ENCODE results near the gene DICER1.

DNA sequence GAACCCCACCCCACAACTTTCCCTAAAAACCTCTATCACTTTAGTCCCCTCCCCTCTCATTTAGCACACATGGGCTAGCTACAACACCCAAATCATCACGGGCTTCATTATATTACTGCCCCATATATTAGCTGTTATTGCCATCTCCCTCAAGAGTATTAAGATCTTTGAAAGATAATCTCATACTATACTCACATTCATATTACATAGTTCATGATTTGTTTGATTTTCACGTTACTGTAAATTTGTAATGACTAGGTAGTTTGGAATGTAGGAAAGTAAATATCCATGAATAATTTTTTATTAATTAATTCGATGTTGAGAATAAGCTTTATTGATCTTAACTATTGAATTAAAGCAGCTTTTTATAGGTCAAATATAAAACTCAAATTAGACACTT, 7.9 kb downstream of the DICER1 start:
- TF ChIP-seq CTCF (IDR thresholded peaks at IDR 0.05 in 4 of 5, conservative IDR thresholded peaks at IDR 0.05 in 1 of 5) (no peak), POLR2A (IDR thresholded peaks at IDR 0.05) (no peak)
